OCI-LY7 (cell line): Measurements from ENCODE around the gene ZNF304. TPM values are rescaled to one million over a fixed set of nuclear protein-coding genes. Genes with fewer than 3 reads are reported as not detected.

Source experiments
- BruUV-seq: library from RNA; stranded (reverse); fragments of 400-500 nt; replicated peaks from 2 replicates; lab custom pipeline; 2021; lab: Mats Ljungman, UMichigan
- CTCF ChIA-PET: fragments of 300-600 bp; sonication (Branson Sonifier 250); formaldehyde crosslinking; loops from one replicate; lab custom pipeline; 2022; ENCODE audit warnings: antibody characterized with exemption; ENCODE audit not compliant: unreplicated experiment; lab: Charles Lee
- POLR2A ChIA-PET: fragments of 300-600 bp; sonication (Branson Sonifier 250); formaldehyde crosslinking; loops from one replicate; lab custom pipeline; 2022; ENCODE audit warnings: antibody characterized with exemption; lab: Charles Lee
- DNase-seq: peaks from one replicate; pipeline ENCODE4 v3.0.0-alpha.2; 2015; ENCODE audit warnings: low spot score
- H2AFZ ChIP-seq: fragments of 200-600 bp; sonication (generic), shearing (Covaris generic); 2 replicates; pipeline ENCODE4 v1.6.1; 2014; ENCODE audit warnings: mild to moderate bottlenecking, antibody characterized with exemption, low read length, moderate library complexity
- H3K27ac ChIP-seq: fragments of 200-600 bp; sonication (generic); 2 replicates; pipeline ENCODE4 v1.5.1; 2014; ENCODE audit warnings: mixed run types, low read depth, mild to moderate bottlenecking, moderate library complexity, low read length, inconsistent platforms; ENCODE audit not compliant: poor library complexity, severe bottlenecking
- H3K36me3 ChIP-seq: fragments of 200-600 bp; sonication (generic); 2 replicates; pipeline ENCODE4 v1.6.1; 2014; ENCODE audit warnings: mild to moderate bottlenecking, antibody characterized with exemption, low read length, moderate library complexity, mixed read lengths; ENCODE audit not compliant: insufficient read depth
- H3K4me1 ChIP-seq: fragments of 200-600 bp; sonication (generic); 2 replicates; pipeline ENCODE4 v1.5.1; 2014; ENCODE audit warnings: mild to moderate bottlenecking, low read length; ENCODE audit not compliant: insufficient read depth, poor library complexity, severe bottlenecking
- H3K4me2 ChIP-seq: fragments of 200-600 bp; sonication (generic); 2 replicates; pipeline ENCODE4 v1.6.1; 2014; ENCODE audit warnings: mild to moderate bottlenecking, low read length
- H3K4me3 ChIP-seq: fragments of 200-600 bp; sonication (generic); 2 replicates; pipeline ENCODE4 v1.5.1; 2014; ENCODE audit warnings: mild to moderate bottlenecking, low read depth, low read length; ENCODE audit not compliant: poor library complexity, severe bottlenecking
- H3K79me2 ChIP-seq: fragments of 200-600 bp; sonication (generic); 2 replicates; pipeline ENCODE4 v1.6.1; 2016; ENCODE audit warnings: low read depth, mild to moderate bottlenecking, low read length, moderate library complexity, mixed read lengths; ENCODE audit not compliant: insufficient read depth
- H3K9me2 ChIP-seq: fragments of 200-600 bp; sonication (generic); 2 replicates; pipeline ENCODE4 v1.6.1; 2016; ENCODE audit warnings: mild to moderate bottlenecking, low read length, mixed read lengths; ENCODE audit not compliant: insufficient read depth
- H3K9me3 ChIP-seq: fragments of 200-600 bp; sonication (generic); 2 replicates; pipeline ENCODE4 v1.6.1; 2014; ENCODE audit warnings: mild to moderate bottlenecking, mixed run types, low read length, mixed read lengths
- H4K20me1 ChIP-seq: fragments of 200-600 bp; sonication (generic); 2 replicates; pipeline ENCODE4 v1.6.1; 2014; ENCODE audit warnings: mild to moderate bottlenecking, antibody characterized with exemption, low read length, moderate library complexity, mixed read lengths; ENCODE audit not compliant: insufficient read depth
- CTCF ChIP-seq: fragments of 200-600 bp; sonication (generic); conservative IDR thresholded peaks from 2 replicates; pipeline ENCODE4 v1.5.1; 2014; ENCODE audit warnings: mild to moderate bottlenecking, antibody characterized with exemption, low read length, moderate library complexity, mixed read lengths
- EZH2phosphoT487 ChIP-seq: fragments of 200-600 bp; sonication (generic); IDR thresholded peaks from 2 replicates; pipeline ENCODE4 v1.6.1; 2018; ENCODE audit warnings: low read depth, borderline replicate concordance, mild to moderate bottlenecking, mixed run types, antibody characterized with exemption, low read length, moderate library complexity, mixed read lengths
- intact Hi-C: fragments of 100-400 bp; cut with micrococcal nuclease; formaldehyde crosslinking; loops from one replicate; pipeline ENCODE4 v1.10.0; 2022; ENCODE audit not compliant: unreplicated experiment
- total RNA-seq, 2 experiments: library from RNA; depleted of rRNA in 1 of 2; stranded (reverse); fragments of >200 nt in 1 of 2; shearing (Covaris generic) in 1 of 2; gene quantifications; 2 replicates each; pipeline ENCODE4 v1.2.3, GENCODE V29; 2014 to 2022

ZNF304 gene
- total RNA-seq, 2 experiments from 2014 or later: 5.0 to 5.8 TPM

DNA sequence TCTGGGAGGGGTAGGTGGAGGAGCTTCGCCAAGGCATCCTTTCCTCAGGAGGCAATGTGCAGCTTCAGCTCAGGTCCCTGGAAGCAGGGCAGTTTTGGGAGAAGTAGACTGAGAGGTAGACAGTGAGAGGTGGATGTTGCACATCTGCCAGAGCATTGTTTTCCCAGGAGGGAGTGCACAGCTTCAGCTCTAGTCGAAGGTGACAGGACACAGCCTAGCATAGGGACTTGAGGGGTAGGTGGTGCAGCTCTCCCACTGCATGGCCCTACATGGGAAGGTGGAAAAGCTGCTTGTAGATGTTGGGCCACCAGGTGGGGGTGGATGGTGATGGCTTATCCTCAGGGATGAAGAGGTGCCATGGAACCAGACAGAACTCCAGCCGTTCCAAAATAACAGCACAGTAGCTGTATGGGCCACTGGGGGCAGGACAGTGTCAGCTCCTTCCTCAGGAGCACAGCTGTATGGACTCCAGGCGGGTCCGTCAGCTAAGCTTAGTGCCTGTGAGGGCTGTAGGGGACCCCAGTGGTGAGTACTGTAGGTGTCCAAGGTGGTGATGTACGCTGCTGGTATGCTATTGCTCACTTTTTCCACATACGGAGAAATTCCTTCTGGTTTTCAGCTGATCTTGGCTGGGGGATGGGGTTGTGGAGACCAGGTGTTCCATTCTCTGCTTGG, 48.2 kb upstream of the ZNF304 start:
- DNase-seq: no peak
- H2AFZ ChIP-seq: no peak overlapping the region
- H3K4me1 ChIP-seq: no peaks in the 10 kb centered on the region
- TF ChIP-seq EZH2phosphoT487 (no peak), CTCF (no peak)
- peaks cover 63% of the 10 kb centered on the region for H3K36me3 ChIP-seq
- no peak overlapping the region for H3K4me2 ChIP-seq
- no peak overlapping the region for H3K27ac ChIP-seq
- H4K20me1 ChIP-seq: peaks cover 6% of the 10 kb centered on the region; the same call in 1 of the 2 replicates
- peaks cover 34% of the 10 kb centered on the region for H3K79me2 ChIP-seq
- H3K9me2 ChIP-seq: no peaks in the 10 kb centered on the region
- CTCF ChIA-PET: no interaction called here
- POLR2A ChIA-PET: no interaction called here
- peaks cover 4% of the 10 kb centered on the region; the same call in 1 of the 2 replicates for H3K9me3 ChIP-seq
- BruUV-seq: no TSS peak
- no peak overlapping the region for H3K4me3 ChIP-seq
- intact Hi-C loops: no loop called here

GRCh38 chr19:57305056-57305455, 46.0 kb upstream of the ZNF304 start:
- no peak overlapping the region for H2AFZ ChIP-seq
- H3K36me3 ChIP-seq: peaks cover 42% of the 10 kb centered on the region
- no peak for DNase-seq
- BruUV-seq: no TSS peak
- peaks cover 5% of the 10 kb centered on the region; the same call in 1 of the 2 replicates for H4K20me1 ChIP-seq
- POLR2A ChIA-PET: no interaction called here
- no peak overlapping the region for H3K4me2 ChIP-seq
- H3K79me2 ChIP-seq: peaks cover 17% of the 10 kb centered on the region
- CTCF ChIA-PET: no interaction called here
- no peaks in the 10 kb centered on the region for H3K9me2 ChIP-seq
- TF ChIP-seq CTCF: no peak
- no peak for TF ChIP-seq EZH2phosphoT487
- intact Hi-C loops: no loop called here
- no peaks in the 10 kb centered on the region for H3K4me1 ChIP-seq
- no peak overlapping the region for H3K27ac ChIP-seq
- H3K9me3 ChIP-seq: no peaks in the 10 kb centered on the region
- H3K4me3 ChIP-seq: no peak overlapping the region

DNA sequence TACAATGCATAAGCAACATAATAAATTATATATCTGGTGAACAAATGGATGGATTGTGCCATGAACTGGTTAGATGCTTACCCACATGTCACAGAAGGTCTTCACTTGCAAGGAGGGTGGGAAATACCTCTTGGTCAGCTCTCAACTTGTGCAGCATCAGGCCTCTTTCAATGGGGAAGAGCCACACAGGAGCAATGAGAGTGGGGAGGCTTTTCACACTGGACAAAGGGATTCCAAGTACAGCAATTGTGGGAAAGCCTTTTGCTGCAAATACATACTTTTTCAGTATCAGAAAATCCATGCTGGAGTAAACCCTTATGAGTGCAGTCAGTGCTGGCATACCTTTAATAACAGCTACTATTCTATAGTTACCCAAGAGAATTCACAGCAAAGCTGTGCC, 42.6 kb upstream of the ZNF304 start:
- DNase-seq: no peak
- CTCF ChIA-PET: no interaction called here
- POLR2A ChIA-PET: no interaction called here
- no peak overlapping the region for H2AFZ ChIP-seq
- intact Hi-C loops: no loop called here
- no peaks in the 10 kb centered on the region; the same call in 1 of the 2 replicates for H3K79me2 ChIP-seq
- peaks cover 5% of the 10 kb centered on the region; the same call in 1 of the 2 replicates for H4K20me1 ChIP-seq
- no TSS peak for BruUV-seq
- peaks cover 7% of the 10 kb centered on the region; the same call in 1 of the 2 replicates for H3K36me3 ChIP-seq
- H3K9me2 ChIP-seq: no peaks in the 10 kb centered on the region
- H3K27ac ChIP-seq: no peak overlapping the region
- H3K4me3 ChIP-seq: no peak overlapping the region
- no peaks in the 10 kb centered on the region for H3K9me3 ChIP-seq
- TF ChIP-seq EZH2phosphoT487 (no peak), CTCF (no peak)
- H3K4me2 ChIP-seq: no peak overlapping the region
- H3K4me1 ChIP-seq: no peaks in the 10 kb centered on the region
